Stimulated activated memory B cell treated with anti-CD40 and anti-IgM and Interleukin-4, amounts not matched to agents 10 μg/mL and 1 μg/mL and 100 μg/mL, for 72 hours (primary cell): Measurements from ENCODE around the gene RYR3.

Experiments used
- ATAC-seq: fragments of 150-1000 bp; cut with Tn5 transposase; 2 replicates; pipeline ENCODE4 v1.10.0; 2021
- H3K27ac Mint-ChIP-seq: one replicate; pipeline ENCODE4 v1.8.0; 2022; ENCODE audit warnings: mild to moderate bottlenecking, mixed read lengths
- H3K27me3 Mint-ChIP-seq: one replicate; pipeline ENCODE4 v1.8.0; 2022; ENCODE audit warnings: mixed read lengths
- H3K36me3 Mint-ChIP-seq: one replicate; pipeline ENCODE4 v1.8.0; 2022; ENCODE audit warnings: mixed read lengths
- H3K4me1 Mint-ChIP-seq: one replicate; pipeline ENCODE4 v1.8.0; 2022; ENCODE audit warnings: mixed read lengths
- H3K4me3 Mint-ChIP-seq: one replicate; pipeline ENCODE4 v1.8.0; 2022; ENCODE audit warnings: mild to moderate bottlenecking, moderate library complexity, mixed read lengths
- H3K9me3 Mint-ChIP-seq: one replicate; pipeline ENCODE4 v1.8.0; 2022; ENCODE audit warnings: mixed read lengths

Gene RYR3

GRCh38 chr15:33738941-33739664, 428.3 kb downstream of the RYR3 start:
- Mint-ChIP-seq H3K4me3 (no peak overlapping the region), H3K4me1 (peaks cover 7% of the 10 kb centered on the region), H3K27me3 (no peaks in the 10 kb centered on the region), H3K36me3 (no peaks in the 10 kb centered on the region), H3K27ac (no peak overlapping the region), H3K9me3 (no peaks in the 10 kb centered on the region)
- ATAC-seq: no peak

DNA sequence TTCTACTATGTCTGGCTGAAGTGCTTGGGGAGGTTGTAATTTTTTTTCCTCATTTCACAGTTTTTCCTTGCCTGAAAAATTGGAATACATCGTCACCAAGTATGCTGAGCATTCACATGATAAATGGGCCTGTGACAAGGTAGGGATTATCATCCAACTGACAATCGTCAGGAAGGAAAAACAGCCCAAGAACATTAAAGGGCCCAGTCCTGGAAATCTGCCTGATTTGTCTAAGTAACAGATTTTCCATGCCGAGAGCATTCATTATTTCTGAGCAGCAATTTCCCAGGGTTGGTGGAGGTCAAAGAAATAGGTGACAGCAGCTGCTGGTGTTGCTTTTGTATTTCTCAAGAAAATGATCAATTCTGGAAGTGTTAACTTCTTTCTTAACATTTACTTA, 431.5 kb downstream of the RYR3 start:
- Mint-ChIP-seq H3K4me1 (peaks cover 7% of the 10 kb centered on the region), H3K4me3 (no peak overlapping the region), H3K27ac (no peak overlapping the region), H3K9me3 (no peaks in the 10 kb centered on the region), H3K36me3 (no peaks in the 10 kb centered on the region), H3K27me3 (no peaks in the 10 kb centered on the region)
- ATAC-seq: no peak

GRCh38 chr15:33742800-33743199, 432.0 kb downstream of the RYR3 start:
- no peak overlapping the region for H3K4me3 Mint-ChIP-seq
- ATAC-seq: no peak
- no peaks in the 10 kb centered on the region for H3K27me3 Mint-ChIP-seq
- H3K9me3 Mint-ChIP-seq: no peaks in the 10 kb centered on the region
- peaks cover 3% of the 10 kb centered on the region for H3K4me1 Mint-ChIP-seq
- no peak overlapping the region for H3K27ac Mint-ChIP-seq
- no peaks in the 10 kb centered on the region for H3K36me3 Mint-ChIP-seq

DNA sequence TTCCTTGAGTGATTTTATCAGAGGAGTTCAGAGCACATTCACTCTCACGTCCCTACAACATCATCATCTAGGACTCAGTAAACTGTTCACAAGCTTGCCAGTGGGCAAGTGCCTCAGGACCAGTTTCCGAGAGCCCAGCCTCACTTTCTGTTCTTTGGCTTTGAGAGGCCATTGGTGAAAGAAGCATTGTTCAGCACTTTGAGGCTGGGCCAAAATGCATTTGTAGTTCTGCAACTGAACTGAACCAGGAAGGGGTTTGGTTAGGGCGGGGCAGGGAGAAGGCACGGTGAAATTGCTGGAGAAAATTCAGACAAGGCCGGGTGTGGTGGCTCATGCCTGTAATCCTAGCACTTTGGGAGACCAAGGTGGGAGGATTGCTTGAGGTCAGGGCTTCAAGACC, 435.4 kb downstream of the RYR3 start:
- Mint-ChIP-seq H3K36me3 (no peaks in the 10 kb centered on the region), H3K4me1 (no peaks in the 10 kb centered on the region), H3K4me3 (no peak overlapping the region), H3K9me3 (no peaks in the 10 kb centered on the region), H3K27me3 (no peaks in the 10 kb centered on the region), H3K27ac (no peak overlapping the region)
- no peak for ATAC-seq

GRCh38 chr15:33753012-33753411, 442.2 kb downstream of the RYR3 start:
- Mint-ChIP-seq H3K4me3 (no peak overlapping the region), H3K4me1 (peaks cover 6% of the 10 kb centered on the region), H3K36me3 (no peaks in the 10 kb centered on the region), H3K27me3 (peaks cover 21% of the 10 kb centered on the region), H3K27ac (no peak overlapping the region), H3K9me3 (peaks cover 3% of the 10 kb centered on the region)
- ATAC-seq: no peak

- peaks cover 6% of the 10 kb centered on the region for H3K4me1 Mint-ChIP-seq
- H3K4me3 Mint-ChIP-seq: no peak overlapping the region
- peaks cover 26% of the 10 kb centered on the region for H3K27me3 Mint-ChIP-seq
- H3K27ac Mint-ChIP-seq: no peak overlapping the region
- no peak for ATAC-seq
- H3K9me3 Mint-ChIP-seq: peaks cover 3% of the 10 kb centered on the region
- H3K36me3 Mint-ChIP-seq: no peaks in the 10 kb centered on the region
Measured at GRCh38 chr15:33754242-33754641, 443.5 kb downstream of the RYR3 start.

DNA sequence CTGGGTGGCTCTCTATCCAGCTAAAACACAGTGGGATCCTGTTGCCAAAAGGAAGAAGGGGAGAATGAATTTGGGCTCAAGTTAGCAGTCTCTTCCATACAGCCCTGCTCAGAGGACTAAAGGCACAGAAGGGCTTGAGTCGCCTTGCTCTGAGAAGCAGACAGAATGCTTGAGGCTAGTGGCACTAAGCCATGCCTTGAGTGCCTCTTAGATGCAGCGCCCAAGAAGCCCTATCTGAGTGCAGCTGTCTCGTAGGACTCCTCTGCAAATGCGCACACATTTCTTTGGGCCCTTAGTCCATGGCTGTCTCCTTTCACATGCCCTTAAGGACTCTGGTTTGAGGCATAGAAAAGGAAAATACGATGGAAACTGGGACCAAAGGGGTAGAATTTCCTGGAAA, 446.2 kb downstream of the RYR3 start:
- H3K27me3 Mint-ChIP-seq: peaks cover 28% of the 10 kb centered on the region
- H3K9me3 Mint-ChIP-seq: peaks cover 3% of the 10 kb centered on the region
- ATAC-seq: no peak

DNA sequence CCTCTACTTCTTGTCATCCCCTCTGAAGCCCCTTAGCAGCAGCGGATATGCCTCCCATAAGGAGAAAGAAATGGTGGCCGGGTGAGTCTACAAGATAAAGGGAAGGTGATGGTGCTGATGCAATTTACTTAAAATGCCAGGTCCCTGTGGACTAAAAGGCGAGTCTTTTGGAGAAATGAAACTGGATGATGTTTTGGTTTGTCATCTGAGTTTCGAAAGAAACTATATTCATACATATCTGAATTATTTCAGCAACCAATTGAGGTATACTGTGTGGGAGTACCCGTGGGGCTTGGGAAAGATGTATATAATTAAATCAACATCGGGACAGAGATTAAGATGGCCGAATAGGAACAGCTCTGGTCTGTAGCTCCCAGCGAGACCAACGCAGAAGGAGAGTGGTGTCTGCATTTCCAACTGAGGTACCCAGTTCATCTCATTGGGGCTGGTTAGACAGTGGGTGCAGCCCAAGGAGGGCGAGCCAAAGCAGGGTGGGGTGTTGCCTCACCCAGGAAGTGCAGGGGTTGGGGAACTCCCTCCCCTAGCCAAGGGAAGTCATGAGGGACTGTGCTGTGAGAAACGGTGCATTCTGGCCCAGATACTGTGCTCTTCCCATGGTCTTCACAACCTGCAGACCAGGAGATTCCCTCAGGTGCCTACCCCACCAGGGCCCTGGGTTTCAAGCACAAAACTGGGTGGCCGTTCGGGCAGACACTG, 446.9 kb downstream of the RYR3 start:
- Mint-ChIP-seq H3K4me1 (peaks cover 6% of the 10 kb centered on the region), H3K9me3 (no peaks in the 10 kb centered on the region), H3K36me3 (no peaks in the 10 kb centered on the region), H3K27ac (no peak overlapping the region), H3K27me3 (peaks cover 21% of the 10 kb centered on the region), H3K4me3 (no peak overlapping the region)
- ATAC-seq: peak; percentile 43

More for the DNA sequence above, 446.2 kb downstream of the RYR3 start:
- Mint-ChIP-seq H3K27ac (no peak overlapping the region), H3K36me3 (no peaks in the 10 kb centered on the region), H3K4me1 (peaks cover 6% of the 10 kb centered on the region), H3K4me3 (no peak overlapping the region)

DNA sequence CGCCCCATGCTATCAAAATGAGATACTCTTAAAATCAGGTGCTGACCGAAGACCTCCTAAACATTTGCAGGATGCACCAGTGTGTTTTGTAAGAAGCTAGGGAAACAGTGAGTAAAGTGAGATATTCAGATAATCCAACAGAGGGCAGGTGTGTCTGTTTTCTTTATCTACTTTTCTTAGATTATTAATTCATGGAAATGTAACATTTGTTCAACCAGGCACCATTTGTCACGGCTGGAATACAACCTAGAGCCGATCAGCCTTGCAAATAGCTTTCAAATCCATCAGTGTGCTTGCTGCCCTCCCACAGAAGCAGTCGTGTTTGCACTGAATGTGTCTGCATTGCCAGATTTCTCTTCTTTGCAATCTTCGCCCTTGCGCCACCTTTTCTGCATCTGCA, 455.6 kb downstream of the RYR3 start:
- ATAC-seq: no peak
- H3K4me1 Mint-ChIP-seq: no peaks in the 10 kb centered on the region
- H3K9me3 Mint-ChIP-seq: no peaks in the 10 kb centered on the region
- no peak overlapping the region for H3K27ac Mint-ChIP-seq
- H3K4me3 Mint-ChIP-seq: no peak overlapping the region
- no peaks in the 10 kb centered on the region for H3K27me3 Mint-ChIP-seq
- no peaks in the 10 kb centered on the region for H3K36me3 Mint-ChIP-seq

- no peaks in the 10 kb centered on the region for H3K27me3 Mint-ChIP-seq
- no peak overlapping the region for H3K27ac Mint-ChIP-seq
- H3K36me3 Mint-ChIP-seq: no peaks in the 10 kb centered on the region
Measured at GRCh38 chr15:33768670-33769190, 458.0 kb downstream of the RYR3 start.

GRCh38 chr15:33773969-33774368, 463.2 kb downstream of the RYR3 start:
- no peak for ATAC-seq
- Mint-ChIP-seq H3K27ac (no peak overlapping the region), H3K4me1 (no peaks in the 10 kb centered on the region), H3K27me3 (peaks cover 10% of the 10 kb centered on the region), H3K4me3 (no peak overlapping the region), H3K36me3 (no peaks in the 10 kb centered on the region), H3K9me3 (no peaks in the 10 kb centered on the region)

More at GRCh38 chr15:33768670-33769190, 458.0 kb downstream of the RYR3 start:
- H3K4me3 Mint-ChIP-seq: no peak overlapping the region
- no peaks in the 10 kb centered on the region for H3K4me1 Mint-ChIP-seq
- H3K9me3 Mint-ChIP-seq: no peaks in the 10 kb centered on the region
- ATAC-seq: no peak

- Mint-ChIP-seq H3K4me3 (no peak overlapping the region), H3K36me3 (no peaks in the 10 kb centered on the region), H3K4me1 (peaks cover 6% of the 10 kb centered on the region), H3K9me3 (no peaks in the 10 kb centered on the region), H3K27me3 (peaks cover 10% of the 10 kb centered on the region), H3K27ac (no peak overlapping the region)
- ATAC-seq: no peak
Measured at GRCh38 chr15:33778852-33779251, 468.1 kb downstream of the RYR3 start.

DNA sequence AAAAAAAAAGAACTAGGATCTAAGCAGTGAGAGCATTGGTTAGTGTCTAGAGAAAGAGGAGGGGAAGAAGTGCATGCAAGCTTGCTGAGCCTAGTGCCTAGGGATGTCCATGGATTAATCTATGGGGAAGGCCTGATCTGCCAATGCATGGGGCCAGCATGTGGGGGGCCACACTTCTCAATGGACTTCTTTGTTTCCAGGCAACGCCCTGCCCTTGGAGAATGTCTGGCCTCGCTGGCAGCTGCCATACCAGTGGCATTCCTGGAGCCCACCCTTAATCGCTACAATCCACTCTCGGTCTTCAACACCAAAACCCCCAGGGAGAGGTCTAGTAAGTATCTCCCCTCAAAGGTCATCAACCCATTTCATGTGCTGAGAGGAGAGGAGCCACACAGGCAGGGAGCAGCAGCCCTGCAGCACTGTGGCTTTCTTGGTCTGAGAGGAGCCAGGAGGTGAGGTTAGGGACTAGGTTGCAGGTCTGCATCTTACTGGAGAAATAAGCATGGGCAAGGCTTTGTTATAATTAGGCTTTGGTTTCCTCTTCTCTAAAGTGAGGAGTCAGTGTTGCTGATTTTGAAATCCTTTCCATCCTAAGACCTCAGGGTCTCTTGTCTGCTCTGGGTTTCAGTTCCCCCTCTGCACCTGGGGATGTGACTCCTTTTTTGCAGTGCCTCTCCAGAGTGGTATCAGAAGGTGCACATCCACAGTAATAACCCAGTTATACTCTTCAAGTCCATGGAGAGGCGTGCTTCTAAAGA, 469.4 kb downstream of the RYR3 start:
- H3K4me3 Mint-ChIP-seq: no peak overlapping the region
- H3K27me3 Mint-ChIP-seq: peaks cover 10% of the 10 kb centered on the region
- no peak overlapping the region for H3K27ac Mint-ChIP-seq
- peak; percentile 63 for ATAC-seq
- no peaks in the 10 kb centered on the region for H3K9me3 Mint-ChIP-seq
- peaks cover 6% of the 10 kb centered on the region for H3K4me1 Mint-ChIP-seq
- no peaks in the 10 kb centered on the region for H3K36me3 Mint-ChIP-seq

- H3K4me1 Mint-ChIP-seq: peaks cover 6% of the 10 kb centered on the region
- H3K9me3 Mint-ChIP-seq: no peaks in the 10 kb centered on the region
- H3K4me3 Mint-ChIP-seq: no peak overlapping the region
- H3K27me3 Mint-ChIP-seq: peaks cover 6% of the 10 kb centered on the region
- ATAC-seq: no peak
- no peak overlapping the region for H3K27ac Mint-ChIP-seq
- no peaks in the 10 kb centered on the region for H3K36me3 Mint-ChIP-seq
Measured at GRCh38 chr15:33782966-33783365, 472.2 kb downstream of the RYR3 start.

GRCh38 chr15:33785366-33785765, 474.6 kb downstream of the RYR3 start:
- ATAC-seq: no peak
- Mint-ChIP-seq H3K27me3 (peaks cover 8% of the 10 kb centered on the region), H3K4me3 (no peak overlapping the region), H3K9me3 (no peaks in the 10 kb centered on the region), H3K4me1 (peaks cover 9% of the 10 kb centered on the region), H3K27ac (no peak overlapping the region), H3K36me3 (no peaks in the 10 kb centered on the region)
